ENCODE measurements around the gene PLPPR1. TPM values are rescaled to one million over a fixed set of nuclear protein-coding genes. Genes with fewer than 3 reads are reported as not detected.

PLPPR1 gene
- total RNA-seq, 1 donor from 2014 or later = 12.2 TPM

- Mint-ChIP-seq H3K4me1 (ENCODE audit: low read depth) (peaks cover 3% of the 10 kb centered on the region), H3K9me3 (ENCODE audit: low read depth) (no peaks in the 10 kb centered on the region), H3K4me3 (ENCODE audit: low read depth) (no peak overlapping the region), H3K27me3 (no peaks in the 10 kb centered on the region), H3K27ac (no peak overlapping the region), H3K36me3 (ENCODE audit: insufficient read depth) (no peaks in the 10 kb centered on the region)
- TF ChIP-seq, protein P1, sequence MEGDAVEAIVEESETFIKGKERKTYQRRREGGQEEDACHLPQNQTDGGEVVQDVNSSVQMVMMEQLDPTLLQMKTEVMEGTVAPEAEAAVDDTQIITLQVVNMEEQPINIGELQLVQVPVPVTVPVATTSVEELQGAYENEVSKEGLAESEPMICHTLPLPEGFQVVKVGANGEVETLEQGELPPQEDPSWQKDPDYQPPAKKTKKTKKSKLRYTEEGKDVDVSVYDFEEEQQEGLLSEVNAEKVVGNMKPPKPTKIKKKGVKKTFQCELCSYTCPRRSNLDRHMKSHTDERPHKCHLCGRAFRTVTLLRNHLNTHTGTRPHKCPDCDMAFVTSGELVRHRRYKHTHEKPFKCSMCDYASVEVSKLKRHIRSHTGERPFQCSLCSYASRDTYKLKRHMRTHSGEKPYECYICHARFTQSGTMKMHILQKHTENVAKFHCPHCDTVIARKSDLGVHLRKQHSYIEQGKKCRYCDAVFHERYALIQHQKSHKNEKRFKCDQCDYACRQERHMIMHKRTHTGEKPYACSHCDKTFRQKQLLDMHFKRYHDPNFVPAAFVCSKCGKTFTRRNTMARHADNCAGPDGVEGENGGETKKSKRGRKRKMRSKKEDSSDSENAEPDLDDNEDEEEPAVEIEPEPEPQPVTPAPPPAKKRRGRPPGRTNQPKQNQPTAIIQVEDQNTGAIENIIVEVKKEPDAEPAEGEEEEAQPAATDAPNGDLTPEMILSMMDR (IDR thresholded peaks at IDR 0.05; ENCODE audit: unreplicated experiment) = no peak
- DNase-seq (ENCODE audit: low spot score, unreplicated experiment) = no peak
These were observed 226.4 kb downstream of the PLPPR1 start for GRCh38 chr9:101254733-101255433.

- H3K27ac Mint-ChIP-seq = no peak overlapping the region
- no peaks in the 10 kb centered on the region for H3K27me3 Mint-ChIP-seq
- H3K4me3 Mint-ChIP-seq (ENCODE audit: low read depth) = no peak overlapping the region
- peaks cover under 1% of the 10 kb centered on the region for H3K4me1 Mint-ChIP-seq (ENCODE audit: low read depth)
- TF ChIP-seq, protein P1 (IDR thresholded peaks at IDR 0.05; ENCODE audit: unreplicated experiment) = no peak
- no peaks in the 10 kb centered on the region for H3K9me3 Mint-ChIP-seq (ENCODE audit: low read depth)
- DNase-seq (ENCODE audit: low spot score, unreplicated experiment) = no peak
- no peaks in the 10 kb centered on the region for H3K36me3 Mint-ChIP-seq (ENCODE audit: insufficient read depth)
These were observed 236.2 kb downstream of the PLPPR1 start for GRCh38 chr9:101264727-101265126.

- Mint-ChIP-seq H3K4me3 (ENCODE audit: low read depth) (no peak overlapping the region), H3K9me3 (ENCODE audit: low read depth) (no peaks in the 10 kb centered on the region), H3K27me3 (no peaks in the 10 kb centered on the region), H3K4me1 (ENCODE audit: low read depth) (no peaks in the 10 kb centered on the region), H3K27ac (no peak overlapping the region), H3K36me3 (ENCODE audit: insufficient read depth) (no peaks in the 10 kb centered on the region)
- DNase-seq (ENCODE audit: low spot score, unreplicated experiment) = no peak
- TF ChIP-seq, protein P1 (IDR thresholded peaks at IDR 0.05; ENCODE audit: unreplicated experiment) = no peak
These were observed 236.7 kb downstream of the PLPPR1 start for GRCh38 chr9:101265261-101265660.

DNA sequence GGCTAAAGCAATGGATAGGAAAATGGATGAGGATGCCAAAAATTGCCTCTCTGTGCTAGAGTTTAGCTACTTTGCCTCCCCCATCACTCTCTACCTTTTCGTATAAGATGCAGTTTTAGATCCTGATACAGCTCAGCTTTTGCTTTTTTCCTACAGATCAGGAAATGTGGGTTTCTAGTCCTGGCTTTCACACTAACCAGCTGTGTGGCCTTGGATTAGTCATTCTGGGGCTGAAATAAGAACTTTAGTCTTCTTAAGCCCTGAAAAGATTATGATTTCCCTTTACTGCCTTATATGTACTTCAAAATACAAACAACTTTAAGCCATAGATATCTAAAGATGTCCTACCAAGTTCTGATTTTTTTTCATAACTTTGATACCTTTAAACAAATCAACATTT lies 239.9 kb downstream of the PLPPR1 start:
- Mint-ChIP-seq H3K36me3 (ENCODE audit: insufficient read depth) (no peaks in the 10 kb centered on the region), H3K27me3 (no peaks in the 10 kb centered on the region), H3K9me3 (ENCODE audit: low read depth) (no peaks in the 10 kb centered on the region), H3K27ac (no peak overlapping the region), H3K4me3 (ENCODE audit: low read depth) (no peak overlapping the region), H3K4me1 (ENCODE audit: low read depth) (no peaks in the 10 kb centered on the region)
- DNase-seq (ENCODE audit: low spot score, unreplicated experiment) = no peak
- TF ChIP-seq, protein P1 (IDR thresholded peaks at IDR 0.05; ENCODE audit: unreplicated experiment) = no peak

- TF ChIP-seq, protein P1 (IDR thresholded peaks at IDR 0.05; ENCODE audit: unreplicated experiment) = no peak
- no peaks in the 10 kb centered on the region for H3K9me3 Mint-ChIP-seq (ENCODE audit: low read depth)
- H3K27ac Mint-ChIP-seq = no peak overlapping the region
- H3K27me3 Mint-ChIP-seq = no peaks in the 10 kb centered on the region
- H3K36me3 Mint-ChIP-seq (ENCODE audit: insufficient read depth) = peaks cover 2% of the 10 kb centered on the region
- H3K4me3 Mint-ChIP-seq (ENCODE audit: low read depth) = no peak overlapping the region
- DNase-seq (ENCODE audit: low spot score, unreplicated experiment) = no peak
- no peaks in the 10 kb centered on the region for H3K4me1 Mint-ChIP-seq (ENCODE audit: low read depth)
These were observed 241.2 kb downstream of the PLPPR1 start for GRCh38 chr9:101269591-101270283.
